GM23338 (cell line): ENCODE data around the gene PI4K2A. TPM values are rescaled to one million over a fixed set of nuclear protein-coding genes. Genes with fewer than 3 reads are reported as not detected.

Source experiments
- ATAC-seq: fragments of 200-7000 bp; cut with Tn5 transposase; 3 replicates; pipeline ENCODE4 v1.9.1; 2020
- DNase-seq: peaks from one replicate; pipeline ENCODE4 v3.0.0-alpha.2; 2015; ENCODE audit warnings: low spot score
- H2AFZ ChIP-seq: fragments of 200-600 bp; sonication (generic); 2 replicates; pipeline ENCODE4 v1.8.0; 2016; ENCODE audit warnings: antibody characterized with exemption, mild to moderate bottlenecking, moderate library complexity
- H3F3A ChIP-seq: fragments of 200-600 bp; sonication (generic); replicated peaks from 2 replicates; pipeline ENCODE4 v1.8.0; 2017; ENCODE audit warnings: antibody characterized with exemption, mixed run types, low read depth
- H3K27ac ChIP-seq: fragments of 200-600 bp; sonication (generic); 2 replicates; pipeline ENCODE4 v1.6.1; 2016; ENCODE audit warnings: low read depth
- H3K27me3 ChIP-seq: fragments of 200-600 bp; sonication (generic); 2 replicates; pipeline ENCODE4 v1.8.0; 2016; ENCODE audit warnings: mild to moderate bottlenecking, mixed run types, moderate library complexity; ENCODE audit not compliant: insufficient read depth
- H3K36me3 ChIP-seq: fragments of 200-600 bp; sonication (generic); 2 replicates; pipeline ENCODE4 v1.8.0; 2016; ENCODE audit warnings: mild to moderate bottlenecking; ENCODE audit not compliant: insufficient read depth
- H3K4me1 ChIP-seq: fragments of 200-600 bp; sonication (generic); 2 replicates; pipeline ENCODE4 v1.8.0; 2016; ENCODE audit warnings: mild to moderate bottlenecking, moderate library complexity; ENCODE audit not compliant: insufficient read depth
- H3K4me2 ChIP-seq: fragments of 200-600 bp; sonication (generic); 2 replicates; pipeline ENCODE4 v1.7.1; 2017; ENCODE audit warnings: mixed run types
- H3K4me3 ChIP-seq: fragments of 200-600 bp; sonication (generic); 2 replicates; pipeline ENCODE4 v1.6.1; 2016; ENCODE audit warnings: mixed run types
- H3K79me2 ChIP-seq: fragments of 200-600 bp; sonication (generic); replicated peaks from 2 replicates; pipeline ENCODE4 v1.8.0; 2017; ENCODE audit warnings: mild to moderate bottlenecking; ENCODE audit not compliant: insufficient read depth
- H3K9me2 ChIP-seq: fragments of 200-600 bp; sonication (generic); 2 replicates; pipeline ENCODE4 v1.8.0; 2017; ENCODE audit not compliant: insufficient read depth
- H4K20me1 ChIP-seq: fragments of 200-600 bp; sonication (generic); replicated peaks from 2 replicates; pipeline ENCODE4 v1.8.0; 2017; ENCODE audit warnings: mild to moderate bottlenecking; ENCODE audit not compliant: insufficient read depth
- H3K27ac Mint-ChIP-seq: 2 replicates; pipeline ENCODE4 v1.8.0; 2020; ENCODE audit warnings: inconsistent platforms, mild to moderate bottlenecking, moderate library complexity, mixed read lengths
- H3K27me3 Mint-ChIP-seq: 3 replicates; pipeline ENCODE4 v1.8.0; 2022; ENCODE audit warnings: low read depth, mild to moderate bottlenecking, moderate library complexity, mixed read lengths, inconsistent platforms; ENCODE audit not compliant: insufficient read depth, poor library complexity
- H3K36me3 Mint-ChIP-seq: 3 replicates; pipeline ENCODE4 v1.8.0; 2021; ENCODE audit warnings: low read depth, mild to moderate bottlenecking, inconsistent platforms, moderate library complexity, mixed read lengths
- H3K4me1 Mint-ChIP-seq: 3 replicates; pipeline ENCODE4 v1.8.0; 2020; ENCODE audit warnings: mild to moderate bottlenecking, inconsistent platforms, mixed read lengths
- H3K4me3 Mint-ChIP-seq: 3 replicates; pipeline ENCODE4 v1.8.0; 2021; ENCODE audit warnings: moderate library complexity, mild to moderate bottlenecking, inconsistent platforms, mixed read lengths
- H3K9me3 Mint-ChIP-seq: 3 replicates; pipeline ENCODE4 v1.8.0; 2020; ENCODE audit warnings: moderate library complexity, mild to moderate bottlenecking, inconsistent platforms, mixed read lengths
- CREB1 ChIP-seq: fragments of 250-450 bp; sonication (Bioruptor Pico); IDR thresholded peaks from 2 replicates; pipeline ENCODE4 v1.5.0; 2020; ENCODE audit warnings: low read depth, mild to moderate bottlenecking, moderate library complexity
- ETS1 ChIP-seq: IDR thresholded peaks from 2 replicates; pipeline ENCODE4 v1.6.1; 2016; ENCODE audit warnings: antibody characterized with exemption
- EZH2phosphoT487 ChIP-seq: fragments of 200-600 bp; sonication (generic); IDR thresholded peaks from one replicate; pipeline ENCODE4 v1.8.1; 2018; ENCODE audit warnings: antibody characterized with exemption; ENCODE audit not compliant: unreplicated experiment
- JUNB ChIP-seq: IDR thresholded peaks from one replicate; pipeline ENCODE4 v1.6.1; 2016; ENCODE audit warnings: antibody characterized with exemption; ENCODE audit not compliant: unreplicated experiment
- POLR2AphosphoS5 ChIP-seq: IDR thresholded peaks from 2 replicates; pipeline ENCODE4 v1.6.1; 2016; ENCODE audit warnings: antibody characterized with exemption, low read depth
- STAT1 ChIP-seq: IDR thresholded peaks from one replicate; pipeline ENCODE4 v1.6.1; 2016; ENCODE audit warnings: antibody characterized with exemption; ENCODE audit not compliant: unreplicated experiment
- ZNF114 ChIP-seq: fragments of 250-450 bp; sonication (Bioruptor Pico); IDR thresholded peaks from 2 replicates; pipeline ENCODE4 v1.5.0; 2020; ENCODE audit warnings: mild to moderate bottlenecking, moderate library complexity
- ZNF331 ChIP-seq: fragments of 250-450 bp; sonication (Bioruptor Pico); IDR thresholded peaks from 2 replicates; pipeline ENCODE4 v1.5.0; 2020; ENCODE audit warnings: low read depth, mild to moderate bottlenecking, moderate library complexity
- ZNF462 ChIP-seq: fragments of 250-450 bp; sonication (Bioruptor Pico); IDR thresholded peaks from 2 replicates; pipeline ENCODE4 v1.5.0; 2020; ENCODE audit warnings: mild to moderate bottlenecking, moderate library complexity
- polyA plus RNA-seq: library from polyadenylated mRNA; unstranded; fragments of >200 nt; fragmentation: Nextera tagmentation; extraction: Ambion mirVana; gene quantifications from 2 replicates; pipeline ENCODE4 v1.2.1, GENCODE V29; 2016
- total RNA-seq: library from RNA; depleted of rRNA; stranded (reverse); fragments of >200 nt; shearing (Covaris generic); gene quantifications from 2 replicates; pipeline ENCODE4 v1.2.3, GENCODE V29; 2014

The PI4K2A gene
- total and polyA plus RNA-seq, 2 experiments from 2014 or later: 8.1 to 29.2 TPM

GRCh38 chr10:97644936-97645335, 4.5 kb downstream of the PI4K2A start (continued):
- TF ChIP-seq ZNF462 (CRISPR knock-in tag): no peak
- no peak for TF ChIP-seq CREB1 (CRISPR knock-in tag)

- H3K79me2 ChIP-seq: peaks cover 71% of the 10 kb centered on the region
- peaks cover 17% of the 10 kb centered on the region for H3K36me3 ChIP-seq
- no peak overlapping the region for H3K4me3 ChIP-seq
- H3K27me3 Mint-ChIP-seq: peaks cover 2% of the 10 kb centered on the region
- peaks cover 19% of the 10 kb centered on the region for H4K20me1 ChIP-seq
- H3K4me3 Mint-ChIP-seq: no peak overlapping the region
- H3K9me2 ChIP-seq: no peaks in the 10 kb centered on the region
- no peaks in the 10 kb centered on the region for H3K9me3 Mint-ChIP-seq
- H3K27ac Mint-ChIP-seq: no peak overlapping the region; the same call in 1 of the 2 replicates
- peaks cover 46% of the 10 kb centered on the region for H3K36me3 Mint-ChIP-seq
- H3K27ac ChIP-seq: no peak overlapping the region
- no peaks in the 10 kb centered on the region for H3K27me3 ChIP-seq
- no peaks in the 10 kb centered on the region for H3F3A ChIP-seq
- ATAC-seq: no peak
- no peak for DNase-seq
- H2AFZ ChIP-seq: no peak overlapping the region
- peaks cover 33% of the 10 kb centered on the region for H3K4me1 Mint-ChIP-seq
- H3K4me2 ChIP-seq: 0 out of 2 replicates have a peak overlapping the region, but pooled peaks have one; percentile 48
- TF ChIP-seq ZNF114 (CRISPR knock-in tag): no peak
- TF ChIP-seq ETS1: no peak
- TF ChIP-seq EZH2phosphoT487: no peak
- TF ChIP-seq STAT1: no peak
- TF ChIP-seq POLR2AphosphoS5: no peak
- TF ChIP-seq CREB1 (CRISPR knock-in tag): no peak
- TF ChIP-seq JUNB: no peak
- TF ChIP-seq ZNF331 (CRISPR knock-in tag): no peak
- peaks cover 28% of the 10 kb centered on the region; the same call in 1 of the 2 replicates for H3K4me1 ChIP-seq
Observed at GRCh38 chr10:97647556-97647955, 7.1 kb downstream of the PI4K2A start.
